ENCODE measurements around the gene MB21D2. TPM values are rescaled to one million over a fixed set of nuclear protein-coding genes. Genes with fewer than 3 reads are reported as not detected.

The MB21D2 gene
- total and polyA plus RNA-seq, 4 donors = 3.3 to 5.3 (median 4.2) TPM

- no peaks in the 10 kb centered on the region for H3K27me3 ChIP-seq (ENCODE audit: control insufficient read depth in 1 of 2, insufficient read depth in 2 of 2, low read length in 1 of 2)
- no peak for DNase-seq
- no peak for ATAC-seq (ENCODE audit: low FRiP score)
- WGBS, 2 donors = 89 to 90% methylated on average over 13 of the region's 13 CpGs
- intact Hi-C loops (cut with DNase I) = no loop called here
- no peaks in the 10 kb centered on the region for H3K4me1 ChIP-seq (ENCODE audit: control insufficient read depth in 1 of 2, insufficient read depth in 2 of 2, low read length in 2 of 2)
- no peak overlapping the region for H3K4me3 ChIP-seq (ENCODE audit: low read length in 2 of 2)
- no peak overlapping the region for H3K27ac ChIP-seq (ENCODE audit: low read depth in 1 of 2, low read length in 2 of 2)
- H3K36me3 ChIP-seq (ENCODE audit: control insufficient read depth in 1 of 2, insufficient read depth in 2 of 2, low read length in 1 of 2) = no peaks in the 10 kb centered on the region
- no peaks in the 10 kb centered on the region for H3K9me3 ChIP-seq (ENCODE audit: control insufficient read depth, low read length)
Observed at GRCh38 chr3:192890347-192891335, 27.0 kb downstream of the MB21D2 start.

DNA sequence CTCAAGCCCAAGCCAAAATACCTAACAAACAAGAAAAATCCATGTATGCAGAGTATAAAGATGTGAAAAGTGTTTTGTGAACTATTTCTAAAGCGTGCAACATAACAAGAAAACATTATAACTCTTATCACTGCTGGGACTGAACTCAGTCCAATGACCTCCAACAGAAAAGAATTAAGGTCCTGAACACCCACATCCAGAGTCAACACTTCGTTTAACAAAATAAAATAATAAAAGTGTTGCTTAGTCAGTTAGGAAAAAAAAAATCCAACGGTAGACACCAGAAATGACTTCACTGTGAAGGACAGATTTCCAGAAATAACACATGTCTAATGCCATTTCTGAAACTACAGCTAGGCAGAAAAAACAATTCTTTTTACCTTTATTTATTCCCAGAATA, 28.0 kb downstream of the MB21D2 start:
- DNase-seq (no peak), ATAC-seq (ENCODE audit: low FRiP score) (no peak)
- intact Hi-C loops (cut with DNase I) = no loop called here
- H3K36me3 ChIP-seq (ENCODE audit: control insufficient read depth in 1 of 2, insufficient read depth in 2 of 2, low read length in 1 of 2) = no peaks in the 10 kb centered on the region
- no peak overlapping the region for H3K27ac ChIP-seq (ENCODE audit: low read depth in 1 of 2, low read length in 2 of 2)
- H3K9me3 ChIP-seq (ENCODE audit: control insufficient read depth, low read length) = no peaks in the 10 kb centered on the region
- no peaks in the 10 kb centered on the region for H3K27me3 ChIP-seq (ENCODE audit: control insufficient read depth in 1 of 2, insufficient read depth in 2 of 2, low read length in 1 of 2)
- no peak overlapping the region for H3K4me3 ChIP-seq (ENCODE audit: low read length in 2 of 2)
- no peaks in the 10 kb centered on the region for H3K4me1 ChIP-seq (ENCODE audit: control insufficient read depth in 1 of 2, insufficient read depth in 2 of 2, low read length in 2 of 2)
- 3 to 5% methylated on average over 3 of the region's 3 CpGs for WGBS, 2 donors

GRCh38 chr3:192888190-192888589, 29.5 kb downstream of the MB21D2 start:
- H3K36me3 ChIP-seq (ENCODE audit: control insufficient read depth in 1 of 2, insufficient read depth in 2 of 2, low read length in 1 of 2) = no peaks in the 10 kb centered on the region
- DNase-seq (no peak), ATAC-seq (ENCODE audit: low FRiP score) (no peak)
- no peaks in the 10 kb centered on the region for H3K27me3 ChIP-seq (ENCODE audit: control insufficient read depth in 1 of 2, insufficient read depth in 2 of 2, low read length in 1 of 2)
- WGBS, 2 donors = 71 to 82% methylated on average over 5 of the region's 5 CpGs
- H3K4me1 ChIP-seq (ENCODE audit: control insufficient read depth in 1 of 2, insufficient read depth in 2 of 2, low read length in 2 of 2) = no peaks in the 10 kb centered on the region
- intact Hi-C loops (cut with DNase I) = no loop called here
- H3K27ac ChIP-seq (ENCODE audit: low read depth in 1 of 2, low read length in 2 of 2) = no peak overlapping the region
- H3K4me3 ChIP-seq (ENCODE audit: low read length in 2 of 2) = no peak overlapping the region
- H3K9me3 ChIP-seq (ENCODE audit: control insufficient read depth, low read length) = no peaks in the 10 kb centered on the region

DNA sequence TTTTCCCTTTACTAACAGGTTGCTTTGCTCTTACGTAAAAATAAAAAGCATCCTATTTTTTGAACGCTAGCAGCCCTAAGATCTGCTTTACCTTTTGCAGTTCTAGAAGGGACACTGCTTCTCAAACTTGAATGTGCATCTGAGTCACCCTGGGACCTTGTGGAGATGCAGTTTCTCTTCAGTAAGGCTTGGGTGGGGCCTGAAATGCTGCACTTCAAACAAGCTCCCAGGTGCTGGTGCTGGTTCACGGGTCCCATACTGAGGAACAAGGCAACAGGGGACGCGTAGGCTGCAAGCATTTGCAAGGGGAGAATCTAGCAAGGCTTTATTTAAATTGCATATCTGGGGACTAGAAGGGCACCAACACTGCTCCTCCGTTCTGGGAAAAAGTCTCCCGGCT, 30.0 kb downstream of the MB21D2 start:
- no peak for ATAC-seq (ENCODE audit: low FRiP score)
- 84% methylated on average over 7 of the region's 7 CpGs for WGBS, 2 donors

DNA sequence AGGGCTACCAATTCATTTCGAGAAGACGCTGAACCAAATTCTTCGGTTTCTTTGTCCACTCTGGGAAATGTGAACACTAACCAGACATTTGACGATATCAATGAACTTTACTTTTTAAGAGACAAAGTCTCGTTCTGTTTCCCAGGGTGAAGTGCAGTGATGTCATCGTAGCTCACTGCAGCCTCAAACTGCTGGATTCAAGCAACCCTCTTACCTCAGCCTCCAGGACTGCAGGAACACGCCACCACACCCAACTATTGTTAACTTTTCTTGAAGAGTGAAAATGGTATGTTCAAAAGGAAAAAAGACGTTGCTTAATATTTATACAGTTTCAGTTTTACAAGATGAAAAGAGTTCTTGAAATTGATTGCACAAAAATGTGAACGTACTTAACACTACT, 30.6 kb downstream of the MB21D2 start:
- H3K27me3 ChIP-seq (ENCODE audit: control insufficient read depth in 1 of 2, insufficient read depth in 2 of 2, low read length in 1 of 2) = no peaks in the 10 kb centered on the region
- H3K36me3 ChIP-seq (ENCODE audit: control insufficient read depth in 1 of 2, insufficient read depth in 2 of 2, low read length in 1 of 2) = no peaks in the 10 kb centered on the region
- no peaks in the 10 kb centered on the region for H3K4me1 ChIP-seq (ENCODE audit: control insufficient read depth in 1 of 2, insufficient read depth in 2 of 2, low read length in 2 of 2)
- intact Hi-C loops (cut with DNase I) = no loop called here
- ATAC-seq (ENCODE audit: low FRiP score) (no peak), DNase-seq (no peak)
- no peak overlapping the region for H3K4me3 ChIP-seq (ENCODE audit: low read length in 2 of 2)
- H3K27ac ChIP-seq (ENCODE audit: low read depth in 1 of 2, low read length in 2 of 2) = no peak overlapping the region
- no peaks in the 10 kb centered on the region for H3K9me3 ChIP-seq (ENCODE audit: control insufficient read depth, low read length)
- 29 to 37% methylated on average over 9 of the region's 9 CpGs for WGBS, 2 donors

More for the DNA sequence above, 30.0 kb downstream of the MB21D2 start:
- Histone ChIP-seq H3K27ac (ENCODE audit: low read depth in 1 of 2, low read length in 2 of 2) (no peak overlapping the region), H3K27me3 (ENCODE audit: control insufficient read depth in 1 of 2, insufficient read depth in 2 of 2, low read length in 1 of 2) (no peaks in the 10 kb centered on the region), H3K4me3 (ENCODE audit: low read length in 2 of 2) (no peak overlapping the region), H3K36me3 (ENCODE audit: control insufficient read depth in 1 of 2, insufficient read depth in 2 of 2, low read length in 1 of 2) (no peaks in the 10 kb centered on the region), H3K9me3 (ENCODE audit: control insufficient read depth, low read length) (no peaks in the 10 kb centered on the region), H3K4me1 (ENCODE audit: control insufficient read depth in 1 of 2, insufficient read depth in 2 of 2, low read length in 2 of 2) (no peaks in the 10 kb centered on the region)
- DNase-seq = no peak
- intact Hi-C loops (cut with DNase I) = no loop called here

- no peak for ATAC-seq (ENCODE audit: low FRiP score)
- Histone ChIP-seq H3K27ac (ENCODE audit: low read depth in 1 of 2, low read length in 2 of 2) (no peak overlapping the region), H3K9me3 (ENCODE audit: control insufficient read depth, low read length) (no peaks in the 10 kb centered on the region), H3K4me1 (ENCODE audit: control insufficient read depth in 1 of 2, insufficient read depth in 2 of 2, low read length in 2 of 2) (no peaks in the 10 kb centered on the region), H3K36me3 (ENCODE audit: control insufficient read depth in 1 of 2, insufficient read depth in 2 of 2, low read length in 1 of 2) (no peaks in the 10 kb centered on the region), H3K27me3 (ENCODE audit: control insufficient read depth in 1 of 2, insufficient read depth in 2 of 2, low read length in 1 of 2) (no peaks in the 10 kb centered on the region), H3K4me3 (ENCODE audit: low read length in 2 of 2) (no peak overlapping the region)
- no peak for DNase-seq
- intact Hi-C loops (cut with DNase I) = no loop called here
- WGBS, 2 donors = 66 to 75% methylated on average over 8 of the region's 8 CpGs
Observed at GRCh38 chr3:192884777-192885773, 32.6 kb downstream of the MB21D2 start.

DNA sequence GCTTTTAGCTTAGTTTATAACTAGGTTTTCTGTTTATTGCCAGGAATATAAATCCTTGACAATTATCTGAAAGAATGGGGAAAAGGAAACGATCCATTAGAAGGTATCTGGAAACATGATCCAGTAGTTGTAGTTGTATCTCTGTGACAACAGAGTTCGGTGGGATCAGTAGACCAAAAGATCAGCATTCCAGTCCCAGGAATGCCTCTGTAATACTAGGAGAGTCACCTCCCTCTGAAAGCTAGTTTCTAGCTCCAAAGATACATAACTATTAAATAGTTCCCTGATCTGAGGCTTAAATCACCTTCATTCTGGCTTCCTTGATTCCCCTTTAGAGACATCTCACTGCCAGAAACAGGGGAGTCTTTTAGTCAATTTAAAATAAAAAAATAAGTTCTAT, 34.1 kb downstream of the MB21D2 start:
- DNase-seq = no peak
- ATAC-seq (ENCODE audit: low FRiP score) = no peak
- H3K27me3 ChIP-seq (ENCODE audit: control insufficient read depth in 1 of 2, insufficient read depth in 2 of 2, low read length in 1 of 2) = no peaks in the 10 kb centered on the region
- no peak overlapping the region for H3K4me3 ChIP-seq (ENCODE audit: low read length in 2 of 2)
- no peaks in the 10 kb centered on the region for H3K4me1 ChIP-seq (ENCODE audit: control insufficient read depth in 1 of 2, insufficient read depth in 2 of 2, low read length in 2 of 2)
- 91 to 92% methylated on average over 2 of the region's 2 CpGs for WGBS, 2 donors
- intact Hi-C loops (cut with DNase I) = no loop called here
- no peaks in the 10 kb centered on the region for H3K36me3 ChIP-seq (ENCODE audit: control insufficient read depth in 1 of 2, insufficient read depth in 2 of 2, low read length in 1 of 2)
- H3K27ac ChIP-seq (ENCODE audit: low read depth in 1 of 2, low read length in 2 of 2) = no peak overlapping the region
- H3K9me3 ChIP-seq (ENCODE audit: control insufficient read depth, low read length) = no peaks in the 10 kb centered on the region

DNA sequence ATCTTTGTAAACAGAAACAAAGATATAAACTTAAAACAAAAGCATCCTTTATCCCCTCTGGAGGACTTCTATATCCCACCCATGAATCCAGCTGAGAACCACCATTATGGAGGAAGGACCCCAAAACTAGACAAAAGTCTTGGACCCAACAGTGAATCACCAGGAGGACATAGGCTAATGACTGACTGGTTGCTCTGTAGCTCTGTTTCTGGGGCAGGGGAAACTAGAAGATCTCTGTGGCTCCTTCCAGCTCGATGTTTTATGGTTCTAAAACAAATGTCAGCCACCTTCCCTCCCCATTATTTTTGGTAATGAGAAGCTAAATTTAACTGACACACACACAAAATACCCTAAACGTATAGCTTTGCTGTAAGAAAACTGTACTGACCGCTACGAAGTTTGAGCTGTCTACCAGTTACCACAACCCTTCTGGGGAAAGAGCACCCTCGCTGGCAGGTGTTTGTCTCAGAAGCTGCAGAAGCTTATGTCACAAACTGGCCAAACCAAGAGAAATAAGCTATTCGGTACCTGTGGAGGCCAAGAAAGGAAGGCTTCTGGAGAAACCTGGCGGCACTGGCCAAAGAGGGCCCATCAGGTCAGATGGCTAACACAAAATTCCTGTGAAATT, 36.4 kb downstream of the MB21D2 start:
- H3K4me1 ChIP-seq (ENCODE audit: control insufficient read depth in 1 of 2, insufficient read depth in 2 of 2, low read length in 2 of 2) = no peaks in the 10 kb centered on the region
- no peak overlapping the region for H3K4me3 ChIP-seq (ENCODE audit: low read length in 2 of 2)
- no peak overlapping the region for H3K27ac ChIP-seq (ENCODE audit: low read depth in 1 of 2, low read length in 2 of 2)
- no peaks in the 10 kb centered on the region for H3K27me3 ChIP-seq (ENCODE audit: control insufficient read depth in 1 of 2, insufficient read depth in 2 of 2, low read length in 1 of 2)
- H3K36me3 ChIP-seq (ENCODE audit: control insufficient read depth in 1 of 2, insufficient read depth in 2 of 2, low read length in 1 of 2) = no peaks in the 10 kb centered on the region
- intact Hi-C loops (cut with DNase I) = no loop called here
- H3K9me3 ChIP-seq (ENCODE audit: control insufficient read depth, low read length) = no peaks in the 10 kb centered on the region
- 73 to 84% methylated on average over 7 of the region's 7 CpGs for WGBS, 2 donors
- ATAC-seq (ENCODE audit: low FRiP score) = no peak
- DNase-seq = no peak

Data from aorta (tissue), 5 donors.